HK-2 (cell line): ENCODE data around the gene SHOC2.

Experiments used
- DNase-seq: peaks from one replicate; pipeline ENCODE4 v3.0.0-alpha.2; 2018; ENCODE audit not compliant: unreplicated experiment

SHOC2 gene

GRCh38 chr10:110983466-110983865, 64.1 kb downstream of the SHOC2 start:
- no peak for DNase-seq

- DNase-seq, result no peak
Observed at GRCh38 chr10:110985497-110986275, 66.3 kb downstream of the SHOC2 start.

GRCh38 chr10:110989016-110989415, 69.6 kb downstream of the SHOC2 start:
- DNase-seq, result no peak

- DNase-seq, result no peak
Observed at GRCh38 chr10:110992006-110992800, 72.8 kb downstream of the SHOC2 start.

- no peak for DNase-seq
Observed at GRCh38 chr10:110993024-110993693, 73.8 kb downstream of the SHOC2 start.

- no peak for DNase-seq
Observed at GRCh38 chr10:110994406-110995086, 75.1 kb downstream of the SHOC2 start.

- DNase-seq, result no peak
Observed at GRCh38 chr10:110995301-110995700, 75.9 kb downstream of the SHOC2 start.

- no peak for DNase-seq
Observed at GRCh38 chr10:110996256-110996655, 76.9 kb downstream of the SHOC2 start.

GRCh38 chr10:111004016-111004415, 84.6 kb downstream of the SHOC2 start:
- DNase-seq, result no peak

GRCh38 chr10:111007486-111007885, 88.1 kb downstream of the SHOC2 start:
- DNase-seq, result no peak

GRCh38 chr10:111015181-111015580, 95.8 kb downstream of the SHOC2 start:
- DNase-seq, result no peak

- no peak for DNase-seq
Observed at GRCh38 chr10:111017098-111017497, 97.7 kb downstream of the SHOC2 start.

GRCh38 chr10:111018021-111018420, 98.6 kb downstream of the SHOC2 start:
- no peak for DNase-seq

GRCh38 chr10:111023060-111023459, 103.7 kb downstream of the SHOC2 start:
- DNase-seq, result no peak

GRCh38 chr10:111030042-111030750, 110.8 kb downstream of the SHOC2 start:
- no peak for DNase-seq

- DNase-seq, result no peak
Observed at GRCh38 chr10:111034598-111035310, 115.3 kb downstream of the SHOC2 start.

- no peak for DNase-seq
Observed at GRCh38 chr10:111035542-111035941, 116.1 kb downstream of the SHOC2 start.

GRCh38 chr10:111037858-111038257, 118.5 kb downstream of the SHOC2 start:
- no peak for DNase-seq

- DNase-seq, result no peak
Observed at GRCh38 chr10:111039522-111039921, 120.1 kb downstream of the SHOC2 start.

GRCh38 chr10:111057006-111057405, 137.6 kb downstream of the SHOC2 start:
- no peak for DNase-seq
